Heart left ventricle (tissue), 13 donors: ENCODE measurements around the gene TINCR.

Experiments used
- POLR2A ChIP-seq, 2 donors: fragments of 450-650 bp; IDR thresholded peaks; one replicate each; pipeline ENCODE4 v1.6.1; 2017; ENCODE audit warnings: antibody characterized with exemption in 2 of 2, mild to moderate bottlenecking in 2 of 2, moderate library complexity in 2 of 2
- TF ChIP-seq, protein P1 (sequence below), 12 donors: fragments of 200-600 bp; sonication (generic) in 4 of 12; IDR thresholded peaks; one replicate each; pipeline versions ENCODE4 v1.5.0 to v1.8.0; 2018 to 2022; ENCODE audit warnings: antibody characterized with exemption in 12 of 12, mild to moderate bottlenecking in 5 of 12
- donor health status: ischemic (EF 13 %, LVEDD 7.1; RV severe dilation, severe dysfunction).
- donor health status: DM: no; HTN: yes; CAD: no.
- donor health status: DM: no; HTN: no; CAD: no.
- donor health status: ischemic (EF 25% LVEDD 6.9; RV normal size, moderate dysfunction).
- donor health status: ischemic (EF 25% LVEDD 5.7; RV mildly dilated, moderate dysfunction).
- donor health status: ischemic (EF 35%, LVEDD 5.7; RV mildly dilated, moderate dysfunction).
- donor health status: nonischemic (EF 11% LVEDD 7.7; RV severe dilation, severe dysfunction).
- donor health status: DM: yes; HTN: yes; CAD: no.
- donor health status: PGD.
- donor health status: ischemic (EF 29% LVEDD 5.4; RV normal size, mild dysfunction).
- donor health status: nonischemic (EF 23%, LVEDD 6.1; RV moderate dilation, normal function).

DNA sequence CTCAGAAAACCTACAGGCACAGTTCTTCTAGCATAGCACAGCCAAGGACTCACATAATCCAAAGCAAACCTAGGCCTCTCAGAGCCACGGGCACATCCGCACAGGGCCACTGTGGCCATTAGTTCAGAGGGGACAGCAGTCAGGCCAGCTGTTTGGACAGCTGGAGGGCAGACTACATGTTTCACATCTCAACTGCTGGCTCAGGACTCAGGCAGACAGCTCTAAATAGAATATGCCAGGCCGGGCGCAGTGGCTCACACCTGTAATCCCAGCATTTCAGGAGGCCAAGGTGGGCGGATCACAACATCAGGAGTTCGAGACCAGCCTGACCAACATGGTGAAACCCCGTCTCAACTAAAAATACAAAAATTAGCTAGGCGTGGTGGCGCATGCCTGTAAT, 28.0 kb upstream of the TINCR start:
- TF ChIP-seq, protein P1, sequence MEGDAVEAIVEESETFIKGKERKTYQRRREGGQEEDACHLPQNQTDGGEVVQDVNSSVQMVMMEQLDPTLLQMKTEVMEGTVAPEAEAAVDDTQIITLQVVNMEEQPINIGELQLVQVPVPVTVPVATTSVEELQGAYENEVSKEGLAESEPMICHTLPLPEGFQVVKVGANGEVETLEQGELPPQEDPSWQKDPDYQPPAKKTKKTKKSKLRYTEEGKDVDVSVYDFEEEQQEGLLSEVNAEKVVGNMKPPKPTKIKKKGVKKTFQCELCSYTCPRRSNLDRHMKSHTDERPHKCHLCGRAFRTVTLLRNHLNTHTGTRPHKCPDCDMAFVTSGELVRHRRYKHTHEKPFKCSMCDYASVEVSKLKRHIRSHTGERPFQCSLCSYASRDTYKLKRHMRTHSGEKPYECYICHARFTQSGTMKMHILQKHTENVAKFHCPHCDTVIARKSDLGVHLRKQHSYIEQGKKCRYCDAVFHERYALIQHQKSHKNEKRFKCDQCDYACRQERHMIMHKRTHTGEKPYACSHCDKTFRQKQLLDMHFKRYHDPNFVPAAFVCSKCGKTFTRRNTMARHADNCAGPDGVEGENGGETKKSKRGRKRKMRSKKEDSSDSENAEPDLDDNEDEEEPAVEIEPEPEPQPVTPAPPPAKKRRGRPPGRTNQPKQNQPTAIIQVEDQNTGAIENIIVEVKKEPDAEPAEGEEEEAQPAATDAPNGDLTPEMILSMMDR (IDR thresholded peaks at IDR 0.05): no peak
- no peak for TF ChIP-seq POLR2A (IDR thresholded peaks at IDR 0.05)
